Testis (tissue), 3 donors: ENCODE results near the gene DCP1B. TPM values are rescaled to one million over a fixed set of nuclear protein-coding genes. Genes with fewer than 3 reads are reported as not detected.

Experiments used
- DNase-seq: peaks from one replicate; pipeline ENCODE4 v3.0.0-alpha.2; 2019
- H3K27ac ChIP-seq, 2 donors: fragments of 200-600 bp; sonication (generic); one replicate each; pipeline ENCODE4 v1.5.1; 2019
- H3K27me3 ChIP-seq: fragments of 200-600 bp; sonication (generic); one replicate; pipeline ENCODE4 v1.5.1; 2019
- H3K36me3 ChIP-seq: fragments of 200-600 bp; sonication (generic); one replicate; pipeline ENCODE4 v1.5.1; 2017; ENCODE audit warnings: low read depth; ENCODE audit errors: missing control alignments
- H3K4me1 ChIP-seq: fragments of 200-600 bp; sonication (generic); one replicate; pipeline ENCODE4 v1.5.1; 2019
- H3K4me3 ChIP-seq, 2 donors: fragments of 200-600 bp; sonication (generic); one replicate each; pipeline ENCODE4 v1.5.1; 2017 to 2019
- H3K9me3 ChIP-seq: fragments of 200-600 bp; sonication (generic); one replicate; pipeline ENCODE4 v1.5.1; 2017
- POLR2A ChIP-seq: fragments of 450-650 bp; IDR thresholded peaks from one replicate; pipeline ENCODE4 v1.6.1; 2017; ENCODE audit warnings: antibody characterized with exemption, mild to moderate bottlenecking, moderate library complexity
- WGBS, 2 donors: methylation state at CpG; one replicate each; pipeline ENCODE4 v1.1.5; 2018; 5-methylcytosine and 5-hydroxymethylcytosine counted together
- intact Hi-C: fragments of 100-400 bp; cut with DNase I; formaldehyde crosslinking; loops from one replicate; pipeline ENCODE4 v1.15.1; 2023; ENCODE audit warnings: low total_unique reads
- polyA plus RNA-seq: library from polyadenylated mRNA; stranded (reverse); fragments of 350-450 nt; fragmentation: Illumina TruSeq; extraction: RNeasy Lipid Tissue Mini Kit (QIAGEN cat#74804); gene quantifications from one replicate; pipeline ENCODE4 v1.2.3, GENCODE V29; 2014; ENCODE audit warnings: low read depth, low replicate concordance; ENCODE audit not compliant: insufficient read depth
- total RNA-seq, 2 donors: library from RNA; depleted of rRNA; stranded (reverse); fragments of >200 nt; gene quantifications; one replicate each; pipeline ENCODE4 v1.2.3, GENCODE V29; 2016
- TF ChIP-seq, protein P1 (sequence below), 3 experiments: fragments of 450-650 bp in 2 of 3; fragments of 200-600 bp in 1 of 3; sonication (generic) in 1 of 3; IDR thresholded peaks; one replicate each; pipeline ENCODE4 v1.5.1; 2016 to 2019; ENCODE audit warnings: antibody characterized with exemption in 3 of 3, mild to moderate bottlenecking in 2 of 3, moderate library complexity in 1 of 3

The DCP1B gene
- total and polyA plus RNA-seq, 3 donors from 2014 or later, result 36.6 to 56.1 (median 40.0) TPM

GRCh38 chr12:2049604-2050540 is 45.6 kb upstream of the DCP1B start:
- no peaks in the 10 kb centered on the region for H3K9me3 ChIP-seq
- no peaks in the 10 kb centered on the region for H3K36me3 ChIP-seq
- H3K27ac ChIP-seq, result no peak overlapping the region
- H3K4me3 ChIP-seq, result no peak overlapping the region
- H3K4me1 ChIP-seq, result no peaks in the 10 kb centered on the region
- WGBS, 2 donors, result 70 to 73% methylated on average over 8 of the region's 8 CpGs
- intact Hi-C loops, result loop anchor here (10.0 kb wide), 2 partner anchors 235 to 535 kb away; no protein-coding TSS in a partner anchor
- no peaks in the 10 kb centered on the region for H3K27me3 ChIP-seq
- TF ChIP-seq POLR2A, result no peak
- TF ChIP-seq, protein P1, sequence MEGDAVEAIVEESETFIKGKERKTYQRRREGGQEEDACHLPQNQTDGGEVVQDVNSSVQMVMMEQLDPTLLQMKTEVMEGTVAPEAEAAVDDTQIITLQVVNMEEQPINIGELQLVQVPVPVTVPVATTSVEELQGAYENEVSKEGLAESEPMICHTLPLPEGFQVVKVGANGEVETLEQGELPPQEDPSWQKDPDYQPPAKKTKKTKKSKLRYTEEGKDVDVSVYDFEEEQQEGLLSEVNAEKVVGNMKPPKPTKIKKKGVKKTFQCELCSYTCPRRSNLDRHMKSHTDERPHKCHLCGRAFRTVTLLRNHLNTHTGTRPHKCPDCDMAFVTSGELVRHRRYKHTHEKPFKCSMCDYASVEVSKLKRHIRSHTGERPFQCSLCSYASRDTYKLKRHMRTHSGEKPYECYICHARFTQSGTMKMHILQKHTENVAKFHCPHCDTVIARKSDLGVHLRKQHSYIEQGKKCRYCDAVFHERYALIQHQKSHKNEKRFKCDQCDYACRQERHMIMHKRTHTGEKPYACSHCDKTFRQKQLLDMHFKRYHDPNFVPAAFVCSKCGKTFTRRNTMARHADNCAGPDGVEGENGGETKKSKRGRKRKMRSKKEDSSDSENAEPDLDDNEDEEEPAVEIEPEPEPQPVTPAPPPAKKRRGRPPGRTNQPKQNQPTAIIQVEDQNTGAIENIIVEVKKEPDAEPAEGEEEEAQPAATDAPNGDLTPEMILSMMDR (IDR thresholded peaks at IDR 0.05), result no peak
- DNase-seq, result no peak

DNA sequence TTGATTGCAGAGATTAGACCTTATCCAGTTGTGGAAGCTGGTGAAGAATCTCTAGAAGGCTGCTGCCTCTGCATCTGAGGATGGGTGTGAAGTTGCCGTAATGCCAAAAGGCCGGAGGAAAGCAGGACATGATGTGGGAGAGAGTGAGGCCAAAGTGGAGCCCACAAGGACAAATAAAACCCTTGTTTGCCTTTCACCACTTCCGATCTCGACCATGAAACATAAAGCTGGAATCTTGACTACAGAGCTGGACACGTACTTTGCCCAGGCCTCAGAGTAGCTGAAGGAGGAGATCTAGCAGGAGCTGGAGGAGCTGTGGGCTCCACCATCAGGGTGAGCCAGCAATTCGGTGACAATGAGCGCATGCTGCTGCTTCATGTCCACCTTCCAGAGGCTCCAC is 43.5 kb upstream of the DCP1B start:
- DNase-seq, result no peak
- WGBS, 2 donors, result 87 to 94% methylated on average over 7 of the region's 7 CpGs
- H3K9me3 ChIP-seq, result no peaks in the 10 kb centered on the region
- no peak for TF ChIP-seq POLR2A
- TF ChIP-seq, protein P1 (IDR thresholded peaks at IDR 0.05), result no peak
- intact Hi-C loops, result no loop called here
- H3K27ac ChIP-seq, result no peak overlapping the region
- no peaks in the 10 kb centered on the region for H3K27me3 ChIP-seq
- H3K36me3 ChIP-seq, result no peaks in the 10 kb centered on the region
- no peaks in the 10 kb centered on the region for H3K4me1 ChIP-seq
- H3K4me3 ChIP-seq, result no peak overlapping the region

GRCh38 chr12:2046957-2047356 is 42.7 kb upstream of the DCP1B start:
- H3K27ac ChIP-seq, result no peak overlapping the region
- H3K27me3 ChIP-seq, result no peaks in the 10 kb centered on the region
- DNase-seq, result no peak
- no peaks in the 10 kb centered on the region for H3K9me3 ChIP-seq
- TF ChIP-seq POLR2A, result no peak
- TF ChIP-seq, protein P1 (IDR thresholded peaks at IDR 0.05), result no peak
- intact Hi-C loops, result no loop called here
- H3K36me3 ChIP-seq, result no peaks in the 10 kb centered on the region
- H3K4me3 ChIP-seq, result no peak overlapping the region
- no peaks in the 10 kb centered on the region for H3K4me1 ChIP-seq
- 90 to 100% methylated on average over 4 of the region's 4 CpGs for WGBS, 2 donors

- intact Hi-C loops, result no loop called here
- Histone ChIP-seq H3K36me3 (no peaks in the 10 kb centered on the region), H3K27ac (no peak overlapping the region), H3K4me3 (no peak overlapping the region), H3K9me3 (no peaks in the 10 kb centered on the region), H3K27me3 (no peaks in the 10 kb centered on the region), H3K4me1 (no peaks in the 10 kb centered on the region)
- no peak for TF ChIP-seq POLR2A
- TF ChIP-seq, protein P1 (IDR thresholded peaks at IDR 0.05), result no peak
- DNase-seq, result no peak
- WGBS, 2 donors, result 87 to 92% methylated on average over 6 of the region's 6 CpGs
Measured at GRCh38 chr12:2044165-2044564, 39.9 kb upstream of the DCP1B start.
